ENCODE data around the gene SRD5A2. TPM values are rescaled to one million over a fixed set of nuclear protein-coding genes. Genes with fewer than 3 reads are reported as not detected.

Gene SRD5A2
- total RNA-seq, 1 donor from 2014 or later, result not detected

GRCh38 chr2:31474296-31474695 lies 106.4 kb downstream of the SRD5A2 start:
- no peaks in the 10 kb centered on the region for H4K20me1 ChIP-seq (ENCODE audit: low read depth)
- no peak overlapping the region for H3K4me2 ChIP-seq
- no peak overlapping the region for H3K27ac ChIP-seq
- no peaks in the 10 kb centered on the region for H3K4me1 ChIP-seq
- no peak overlapping the region for H3K4me3 ChIP-seq
- Mint-ChIP-seq H3K27me3 (ENCODE audit: insufficient read depth, low read depth) (peaks cover 3% of the 10 kb centered on the region), H3K4me1 (peaks cover 8% of the 10 kb centered on the region), H3K9me3 (peaks cover 3% of the 10 kb centered on the region), H3K36me3 (no peaks in the 10 kb centered on the region), H3K27ac (no peak overlapping the region), H3K4me3 (no peak overlapping the region)
- no peak for DNase-seq (ENCODE audit: low spot score)
- no peak overlapping the region for H2AFZ ChIP-seq (replicated peaks)
- H3K27me3 ChIP-seq, result no peaks in the 10 kb centered on the region
- H3K9me3 ChIP-seq (ENCODE audit: low read depth), result no peaks in the 10 kb centered on the region
- no peaks in the 10 kb centered on the region for H3K36me3 ChIP-seq
- H3F3A ChIP-seq (ENCODE audit: low read depth), result no peaks in the 10 kb centered on the region
- TF ChIP-seq EZH2 (IDR thresholded peaks at IDR 0.05) (no peak), EZH2phosphoT487 (IDR thresholded peaks at IDR 0.05) (no peak), CTCF (IDR thresholded peaks at IDR 0.05) (no peak)
- no peaks in the 10 kb centered on the region for H3K79me2 ChIP-seq (ENCODE audit: low read depth)
- H3K9ac ChIP-seq, result no peak overlapping the region

Other genes with a start within 250 kb of the SRD5A2 start
- gene XDH, start 166.2 kb downstream of the SRD5A2 start, total RNA-seq (ENCODE audit: low replicate concordance), result 5.0 and 7.5 TPM in 2 replicates

Data from neural progenitor cell (in vitro differentiated cells).